ENCODE results near the gene ARFRP1.
A peak's percentile ranks its signal among the peaks of the same experiment; 100 is the strongest.

ARFRP1 gene

DNA sequence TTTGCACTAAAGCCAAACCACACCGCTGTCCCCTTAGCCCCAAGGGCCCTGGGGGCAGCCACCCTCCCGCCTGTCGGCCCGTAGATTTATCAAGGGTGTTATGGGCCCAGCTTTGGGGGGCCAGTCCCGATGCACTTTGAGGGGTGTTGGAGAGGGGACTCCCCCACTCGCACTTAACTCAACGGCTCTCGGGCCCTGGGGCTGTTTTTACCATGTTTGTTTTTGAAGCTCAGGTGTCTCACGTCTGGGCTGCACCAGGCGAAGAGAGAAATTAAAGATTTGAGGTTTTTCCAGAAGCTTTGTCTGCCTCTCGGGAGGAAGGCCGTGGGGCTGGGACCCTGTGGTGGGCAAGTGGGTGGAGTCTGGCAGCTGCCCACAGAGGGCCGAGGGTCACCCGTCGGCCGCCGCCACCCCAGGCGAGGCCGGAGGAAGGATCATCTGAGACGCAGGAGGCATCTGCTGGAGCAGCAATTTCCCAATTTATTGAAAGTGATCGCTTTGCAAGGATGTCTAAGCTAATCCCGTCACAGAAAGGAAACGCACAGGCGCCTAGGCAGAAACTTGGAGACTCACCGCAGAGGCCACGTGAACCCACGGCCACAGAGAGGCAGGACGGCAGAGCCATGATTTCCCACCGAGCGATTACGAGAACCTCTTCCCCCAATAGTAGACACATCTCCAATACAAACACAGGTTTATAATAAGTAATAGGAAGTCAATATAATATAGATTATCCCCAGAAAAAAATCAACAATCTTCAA is 35.6 kb upstream of the ARFRP1 start:
- DNase-seq, result no peak

DNA sequence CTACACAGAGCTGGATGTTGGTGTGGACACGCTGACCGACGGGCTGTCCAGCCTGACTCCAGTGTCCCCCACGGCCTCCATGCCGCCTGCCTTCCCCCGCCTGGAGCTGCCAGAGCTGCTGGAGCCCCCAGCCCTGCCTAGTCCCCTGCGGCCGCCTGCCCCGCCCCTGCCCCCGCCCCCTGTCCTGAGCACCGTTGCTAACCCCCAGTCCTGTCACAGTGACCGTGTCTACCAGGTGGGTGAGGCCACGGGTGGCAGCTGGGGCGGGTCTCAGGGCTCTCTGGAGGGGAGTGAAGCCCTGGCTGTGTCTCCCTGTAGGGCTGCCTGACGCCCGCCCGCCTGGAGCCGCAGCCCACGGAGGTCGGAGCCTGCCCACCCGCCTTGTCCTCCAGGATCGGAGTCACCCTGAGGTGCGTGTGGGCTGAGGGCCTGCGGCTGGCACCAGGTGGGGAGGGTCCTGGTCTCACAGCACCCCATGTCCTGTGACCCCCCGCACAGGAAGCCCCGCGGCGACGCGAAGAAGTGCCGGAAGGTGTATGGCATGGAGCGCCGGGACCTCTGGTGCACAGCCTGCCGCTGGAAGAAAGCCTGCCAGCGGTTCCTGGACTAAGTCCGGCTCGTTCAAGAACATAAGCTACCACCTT is 34.7 kb upstream of the ARFRP1 start:
- no peak for DNase-seq

DNA sequence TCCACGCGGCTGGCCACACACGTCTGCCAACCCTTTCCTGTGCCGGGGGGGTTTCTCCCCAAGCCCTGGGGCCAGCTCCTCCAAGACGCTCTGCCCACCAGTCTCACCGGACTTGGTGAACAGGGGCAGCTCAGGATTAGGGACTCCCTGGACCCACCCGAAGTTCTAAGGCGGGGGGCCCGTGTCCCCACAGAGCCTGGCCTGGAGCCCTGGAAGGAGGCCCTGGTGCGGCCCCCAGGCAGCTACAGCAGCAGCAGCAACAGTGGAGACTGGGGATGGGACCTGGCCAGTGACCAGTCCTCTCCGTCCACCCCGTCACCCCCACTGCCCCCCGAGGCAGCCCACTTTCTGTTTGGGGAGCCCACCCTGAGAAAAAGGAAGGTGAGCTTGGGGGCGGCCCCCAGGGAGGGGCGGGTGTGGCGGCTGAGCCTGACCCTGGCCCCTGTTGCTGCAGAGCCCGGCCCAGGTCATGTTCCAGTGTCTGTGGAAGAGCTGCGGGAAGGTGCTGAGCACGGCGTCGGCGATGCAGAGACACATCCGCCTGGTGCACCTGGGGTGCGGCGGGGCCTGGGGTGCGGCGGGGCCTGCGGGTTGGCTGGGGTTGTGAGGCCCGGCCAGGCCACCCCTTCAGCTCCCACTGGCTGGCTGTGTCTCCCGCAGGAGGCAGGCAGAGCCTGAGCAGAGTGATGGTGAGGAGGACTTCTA is 34.1 kb upstream of the ARFRP1 start:
- DNase-seq, result no peak

GRCh38 chr20:63741354-63741675 is 33.5 kb upstream of the ARFRP1 start:
- no peak for DNase-seq

DNA sequence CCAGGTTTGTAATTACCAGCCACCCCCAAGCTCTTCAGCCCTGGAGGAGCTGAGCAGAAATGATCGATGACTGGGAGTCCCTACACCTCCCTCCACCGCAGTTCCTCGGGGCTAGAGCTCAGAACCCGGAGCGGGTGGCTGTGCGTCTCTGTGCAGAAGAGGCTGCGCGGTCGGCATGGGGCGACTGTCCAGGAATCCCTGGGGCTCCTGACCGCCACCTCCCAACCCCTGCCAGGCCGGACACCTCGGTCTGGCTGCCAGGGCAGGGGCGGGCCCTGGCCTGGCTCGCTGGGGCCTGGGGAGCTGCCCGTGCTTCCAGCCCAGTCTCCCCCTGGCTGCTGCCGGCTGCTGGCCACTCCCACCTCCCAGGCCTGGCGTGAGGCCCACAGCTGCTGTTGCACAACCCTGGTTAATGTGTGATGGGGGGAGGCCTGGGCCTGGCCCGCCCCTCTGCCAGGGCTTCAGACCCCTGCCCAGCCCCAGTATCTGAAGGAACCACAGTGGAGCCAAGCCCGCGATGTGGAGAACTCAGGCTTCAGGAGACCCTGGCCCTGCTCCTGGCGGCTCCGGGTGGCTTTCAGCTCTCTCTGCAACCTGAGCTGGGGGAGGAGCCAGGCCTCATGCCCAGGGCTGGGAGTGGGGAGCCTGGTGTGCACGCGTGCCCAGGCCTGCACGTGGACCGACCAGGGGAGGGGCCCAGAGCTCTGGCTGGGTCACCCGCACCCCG is 33.0 kb upstream of the ARFRP1 start:
- peak in 1 of 2 donors; percentile 25 for DNase-seq

- peak in 1 of 2 donors; percentile 38 for DNase-seq
These were observed 32.4 kb upstream of the ARFRP1 start for GRCh38 chr20:63740070-63740626.

GRCh38 chr20:63739130-63740069 is 31.6 kb upstream of the ARFRP1 start, which contains the start of gene SLC2A4RG:
SLC2A4RG (plus strand) TSS chr20:63739776; CDS start chr20:63739913, 137 bp downstream.
- DNase-seq, result peak; percentile 48 to 63

DNA sequence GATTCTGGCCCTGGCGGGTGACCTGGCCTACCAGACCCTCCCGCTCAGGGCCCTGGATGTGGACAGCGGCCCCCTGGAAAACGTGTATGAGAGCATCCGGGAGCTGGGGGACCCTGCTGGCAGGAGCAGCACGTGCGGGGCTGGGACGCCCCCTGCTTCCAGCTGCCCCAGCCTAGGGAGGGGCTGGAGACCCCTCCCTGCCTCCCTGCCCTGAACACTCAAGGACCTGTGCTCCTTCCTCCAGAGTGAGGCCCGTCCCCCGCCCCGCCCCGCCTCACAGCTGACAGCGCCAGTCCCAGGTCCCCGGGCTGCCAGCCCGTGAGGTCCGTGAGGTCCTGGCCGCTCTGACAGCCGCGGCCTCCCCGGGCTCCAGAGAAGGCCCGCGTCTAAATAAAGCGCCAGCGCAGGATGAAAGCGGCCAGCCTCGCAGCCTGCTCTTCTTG is 30.9 kb upstream of the ARFRP1 start:
- DNase-seq, result peak in 1 of 2 donors; percentile 43

GRCh38 chr20:63737945-63738686 is 30.3 kb upstream of the ARFRP1 start:
- DNase-seq, result peak in 1 of 2 donors; percentile 46

DNA sequence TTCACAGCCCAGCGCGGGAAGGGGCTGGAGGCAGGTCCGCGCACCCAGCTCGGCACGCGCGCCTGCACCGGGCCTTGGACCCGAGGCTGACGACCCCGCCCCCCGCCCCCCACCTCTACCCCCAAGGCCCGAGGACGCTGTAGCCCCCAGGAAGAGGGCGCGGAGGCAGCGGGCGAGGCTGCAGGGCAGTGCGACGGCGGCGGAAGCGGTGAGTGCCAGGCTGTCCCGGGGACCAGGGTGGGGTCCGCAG is 29.8 kb upstream of the ARFRP1 start:
- DNase-seq, result no peak

GRCh38 chr20:63736893-63737694 is 29.3 kb upstream of the ARFRP1 start:
- peak; percentile 52 to 61 for DNase-seq

GRCh38 chr20:63735859-63736718 is 28.3 kb upstream of the ARFRP1 start, which contains the start of gene LIME1:
LIME1 (plus strand) TSS chr20:63736664; CDS start chr20:63737550, 886 bp downstream.
- peak; percentile 66 to 72 for DNase-seq

DNA sequence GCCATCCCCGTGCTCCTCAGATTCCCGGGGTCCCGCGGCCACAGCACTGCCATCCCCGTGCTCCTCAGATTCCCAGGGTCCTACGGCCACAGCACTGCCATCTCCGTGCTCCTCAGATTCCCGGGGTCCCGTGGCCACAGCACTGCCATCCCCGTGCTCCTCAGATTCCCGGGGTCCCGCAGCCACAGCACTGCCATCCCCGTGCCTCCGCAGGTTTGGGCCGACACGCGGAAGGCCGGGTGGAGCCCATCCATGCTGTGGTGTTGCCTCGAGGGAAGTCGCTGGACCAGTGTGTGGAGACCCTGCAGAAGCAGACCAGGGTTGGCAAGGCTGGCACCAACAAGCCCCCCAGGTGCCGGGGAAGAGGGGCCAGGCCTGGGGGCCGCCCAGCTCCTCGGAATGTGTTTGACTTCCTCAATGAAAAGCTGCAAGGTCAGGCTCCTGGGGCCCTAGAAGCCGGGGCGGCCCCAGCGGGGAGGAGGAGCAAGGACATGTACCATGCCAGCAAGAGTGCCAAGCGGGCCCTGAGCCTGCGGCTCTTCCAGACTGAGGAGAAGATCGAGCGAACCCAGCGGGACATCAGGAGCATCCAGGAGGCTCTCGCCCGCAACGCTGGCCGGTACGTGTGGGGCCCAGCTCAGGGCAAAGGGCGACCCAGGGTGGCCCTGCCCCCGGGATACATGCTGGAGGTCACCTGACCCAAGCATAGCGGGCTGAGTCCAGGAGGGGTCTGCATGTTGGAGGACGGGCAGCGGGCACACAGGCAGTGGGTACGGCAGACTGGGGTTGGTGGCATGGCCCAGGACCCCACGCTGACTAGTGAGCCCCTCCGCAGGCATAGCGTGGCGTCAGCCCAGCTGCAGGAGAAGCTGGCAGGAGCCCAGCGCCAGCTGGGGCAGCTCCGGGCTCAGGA is 27.4 kb upstream of the ARFRP1 start:
- DNase-seq, result no peak

- DNase-seq, result no peak
These were observed 26.6 kb upstream of the ARFRP1 start for GRCh38 chr20:63734111-63734945.

DNA sequence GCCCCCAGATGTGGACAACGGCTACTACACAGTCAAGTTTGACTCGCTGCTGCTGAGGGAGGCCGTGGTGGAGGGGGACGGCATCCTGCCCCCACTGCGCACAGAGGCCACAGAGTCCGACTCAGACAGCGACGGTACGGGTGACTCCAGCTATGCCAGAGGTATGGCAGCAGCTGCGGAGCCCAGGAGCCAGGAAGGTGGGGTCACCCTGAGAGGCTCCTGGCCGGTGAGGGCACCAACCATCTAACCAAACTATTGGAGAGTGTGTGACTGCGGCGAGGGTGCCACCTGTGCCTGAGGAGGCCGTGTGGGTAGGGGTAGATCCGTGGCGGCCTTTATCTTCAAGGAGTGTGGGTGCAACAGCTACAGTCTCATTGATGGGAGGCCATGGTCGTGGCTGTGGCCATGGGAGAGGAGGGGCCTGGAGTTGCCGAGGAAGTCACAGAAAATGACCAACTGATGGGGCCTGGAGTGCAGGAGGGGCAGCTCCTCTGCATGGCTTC is 25.9 kb upstream of the ARFRP1 start:
- no peak for DNase-seq

GRCh38 chr20:63733117-63733516 is 25.3 kb upstream of the ARFRP1 start:
- DNase-seq, result no peak

Data from activated CD4-positive, alpha-beta T cell treated with anti-CD3 and anti-CD28 coated beads for 4 hours (primary cell).